Measurements from ENCODE around the gene MEF2A. TPM values are rescaled to one million over a fixed set of nuclear protein-coding genes. Genes with fewer than 3 reads are reported as not detected.
A peak's percentile ranks its signal among the peaks of the same experiment; 100 is the strongest.

The MEF2A gene
- total and polyA plus RNA-seq, 9 of the 15 experiments (the other 6 are each of a cell fraction or from before 2014, with no cell fraction given): 1.6 to 18.7 (median 8.7) TPM

- peak; percentile 20; the same call in 1 of the 2 replicates for TF ChIP-seq REST (IDR thresholded peaks at IDR 0.05; ENCODE audit: borderline replicate concordance)
- TF ChIP-seq REST (CRISPR knock-in tag; IDR thresholded peaks at IDR 0.05; ENCODE audit: low read depth): no peak
- TF ChIP-seq MYBL2 (IDR thresholded peaks at IDR 0.05; ENCODE audit: low read depth): no peak
- TF ChIP-seq MYBL2 (CRISPR knock-in tag; IDR thresholded peaks at IDR 0.05; ENCODE audit: borderline replicate concordance): no peak
- TF ChIP-seq ZFP1 (CRISPR knock-in tag; IDR thresholded peaks at IDR 0.05): no peak
- peak; percentile 34; the same call in 1 of the 2 replicates for TF ChIP-seq DPF2 (IDR thresholded peaks at IDR 0.05)
- TF ChIP-seq SRF (CRISPR knock-in tag; IDR thresholded peaks at IDR 0.05): peak in 1 of 2 experiments; percentile 82; a peak in 1 of 4 replicates
- TF ChIP-seq TGIF2 (CRISPR knock-in tag; IDR thresholded peaks at IDR 0.05): no peak
- peak; percentile 11; the same call in 1 of the 2 replicates for TF ChIP-seq KLF13 (tag; IDR thresholded peaks at IDR 0.05; ENCODE audit: borderline replicate concordance, low read depth)
- TF ChIP-seq FOXA1 (IDR thresholded peaks at IDR 0.05; ENCODE audit: borderline replicate concordance): no peak
- peak; percentile 29 to 70; a peak in 1 of 4 replicates for TF ChIP-seq TRIM24 (IDR thresholded peaks at IDR 0.05)
- no peak for TF ChIP-seq ATF1 (CRISPR knock-in tag; IDR thresholded peaks at IDR 0.05)
- peak; percentile 29; the same call in 1 of the 2 replicates for TF ChIP-seq ATF1 (tag; IDR thresholded peaks at IDR 0.05)
- TF ChIP-seq RAD21 (CRISPR knock-in tag; conservative IDR thresholded peaks at IDR 0.05 in 1 of 2, IDR thresholded peaks at IDR 0.05 in 1 of 2): peak; percentile 29 to 51
- peak; percentile 29; the same call in 1 of the 2 replicates for TF ChIP-seq ZNF175 (CRISPR knock-in tag; IDR thresholded peaks at IDR 0.05; ENCODE audit: low read depth)
- TF ChIP-seq CEBPB (tag; IDR thresholded peaks at IDR 0.05): peak; percentile 85
- no peak for TF ChIP-seq POLR2B (IDR thresholded peaks at IDR 0.05; ENCODE audit: low read depth, partially characterized antibody)
- no peak for TF ChIP-seq TCF7 (IDR thresholded peaks at IDR 0.05; ENCODE audit: borderline replicate concordance)
- TF ChIP-seq ASH1L (IDR thresholded peaks at IDR 0.05; ENCODE audit: borderline replicate concordance, low read depth, partially characterized antibody): no peak
- no peak for TF ChIP-seq CCAR2 (IDR thresholded peaks at IDR 0.05; ENCODE audit: low read depth, low read length)
- no peak for TF ChIP-seq HIVEP1 (CRISPR knock-in tag; IDR thresholded peaks at IDR 0.05)
- no peak for TF ChIP-seq EHMT2 (IDR thresholded peaks at IDR 0.05)
Observed at GRCh38 chr15:99703603-99704443, 138.0 kb downstream of the MEF2A start (continued).

Measured in K562 (cell line).